ENCODE results near the gene RNF144A.

- no peak for TF ChIP-seq MAX (IDR thresholded peaks at IDR 0.05; ENCODE audit: low read depth, low read length)
- no peak for TF ChIP-seq CTCF (IDR thresholded peaks at IDR 0.05; ENCODE audit: low read depth, low read length)
- no peak for TF ChIP-seq POLR2A (IDR thresholded peaks at IDR 0.05; ENCODE audit: extremely low read depth, insufficient read length)
These were observed 33.8 kb downstream of the RNF144A start for GRCh38 chr2:6951046-6951445.

Data from NB4 (cell line).